ENCODE results near the gene CARD6. TPM values are rescaled to one million over a fixed set of nuclear protein-coding genes. Genes with fewer than 3 reads are reported as not detected.

CARD6 gene
- total RNA-seq, 1 donor from 2014 or later, result 3.3 TPM

DNA sequence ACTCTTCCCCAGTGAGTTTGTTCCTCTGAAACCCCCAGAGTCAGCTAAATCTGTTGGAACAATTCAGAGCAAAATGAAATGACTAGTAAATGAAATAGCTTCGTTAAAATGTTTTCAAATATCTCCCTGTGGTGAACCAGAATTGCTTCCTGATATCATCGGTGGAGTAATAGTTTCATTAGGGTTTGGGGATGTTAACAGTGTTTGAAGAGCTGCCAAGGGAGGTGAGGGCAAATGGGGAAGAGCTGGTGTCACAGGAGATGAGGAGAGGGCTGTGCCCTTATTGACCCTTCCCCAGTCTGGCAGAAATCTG, 63.8 kb downstream of the CARD6 start:
- TF ChIP-seq CTCF (IDR thresholded peaks at IDR 0.05; ENCODE audit: insufficient read depth, low read length, poor library complexity, severe bottlenecking), result no peak

GRCh38 chr5:40906351-40906751, 65.2 kb downstream of the CARD6 start:
- Histone ChIP-seq H3K4me3 (ENCODE audit: low read depth, low read length) (no peak overlapping the region), H3K27me3 (ENCODE audit: control insufficient read depth, insufficient read depth, low read length) (no peaks in the 10 kb centered on the region), H3K36me3 (ENCODE audit: control insufficient read depth, insufficient read depth, low read length) (no peaks in the 10 kb centered on the region)
- DNase-seq (ENCODE audit: low read depth), result peak; percentile 14
- no peak for TF ChIP-seq CTCF (IDR thresholded peaks at IDR 0.05; ENCODE audit: insufficient read depth, low read length, poor library complexity, severe bottlenecking)

More for the DNA sequence above, 63.8 kb downstream of the CARD6 start:
- no peaks in the 10 kb centered on the region for H3K27me3 ChIP-seq (ENCODE audit: control insufficient read depth, insufficient read depth, low read length)
- H3K4me3 ChIP-seq (ENCODE audit: low read depth, low read length), result no peak overlapping the region
- DNase-seq (ENCODE audit: low read depth), result no peak
- no peaks in the 10 kb centered on the region for H3K36me3 ChIP-seq (ENCODE audit: control insufficient read depth, insufficient read depth, low read length)

GRCh38 chr5:40909264-40909663, 68.1 kb downstream of the CARD6 start, which contains the start of gene C7:
Gene C7, plus strand, starts transcription at chr5:40909497. Its CDS starts 114 bp downstream, at chr5:40909611.
- no peak for TF ChIP-seq CTCF (IDR thresholded peaks at IDR 0.05; ENCODE audit: insufficient read depth, low read length, poor library complexity, severe bottlenecking)
- H3K4me3 ChIP-seq (ENCODE audit: low read depth, low read length), result no peak within 1 kb of the TSS
- no peaks in the 10 kb centered on the region for H3K36me3 ChIP-seq (ENCODE audit: control insufficient read depth, insufficient read depth, low read length)
- no peak for DNase-seq (ENCODE audit: low read depth)
- no peaks in the 10 kb centered on the region for H3K27me3 ChIP-seq (ENCODE audit: control insufficient read depth, insufficient read depth, low read length)

DNA sequence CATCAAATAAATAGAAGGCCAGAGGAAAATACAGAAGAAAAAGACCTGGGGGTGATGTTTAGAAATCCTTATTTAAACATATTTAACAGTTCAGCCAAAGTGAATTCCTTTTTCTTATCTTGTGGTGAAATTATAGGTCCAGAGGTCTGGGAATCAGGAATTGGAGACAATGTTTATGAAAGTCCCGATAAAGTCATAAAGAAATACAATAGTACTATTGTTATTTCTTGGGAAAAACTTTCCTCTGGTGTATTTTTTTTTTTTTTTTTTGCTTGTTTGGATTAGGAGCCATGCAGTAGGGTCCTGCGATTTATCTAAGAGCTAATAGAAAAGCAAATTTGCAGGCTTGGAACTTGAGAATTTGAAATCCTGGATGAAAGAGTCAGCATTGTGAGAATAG, 68.6 kb downstream of the CARD6 start:
- TF ChIP-seq CTCF (IDR thresholded peaks at IDR 0.05; ENCODE audit: insufficient read depth, low read length, poor library complexity, severe bottlenecking), result no peak
- Histone ChIP-seq H3K4me3 (ENCODE audit: low read depth, low read length) (no peak overlapping the region), H3K27me3 (ENCODE audit: control insufficient read depth, insufficient read depth, low read length) (no peaks in the 10 kb centered on the region), H3K36me3 (ENCODE audit: control insufficient read depth, insufficient read depth, low read length) (no peaks in the 10 kb centered on the region)
- DNase-seq (ENCODE audit: low read depth), result no peak

Other genes starting within 250 kb of the CARD6 start
- 13.5 and 13.8 TPM in 2 replicates for gene PTGER4, start 161.5 kb upstream of the CARD6 start, total RNA-seq
- gene TTC33, start 85.4 kb upstream of the CARD6 start, total RNA-seq, result 10.7 and 13.8 TPM in 2 replicates
- gene PRKAA1, start 43.0 kb upstream of the CARD6 start, total RNA-seq, result 46.6 and 55.2 TPM in 2 replicates
- 171 and 219 TPM in 2 replicates for gene RPL37, start 6.1 kb upstream of the CARD6 start, total RNA-seq
- 0.13 and 0.34 TPM in 2 replicates for gene C7, start 68.1 kb downstream of the CARD6 start, total RNA-seq
- gene MROH2B, start 230.0 kb downstream of the CARD6 start, total RNA-seq, result not detected in 2 replicates